ENCODE results near the gene TMEM44. TPM values are rescaled to one million over a fixed set of nuclear protein-coding genes. Genes with fewer than 3 reads are reported as not detected.

The TMEM44 gene
- polyA plus RNA-seq (2012; ENCODE audit: missing spikeins) = 7.3 TPM

GRCh38 chr3:194633349-194634004 lies at the start of gene TMEM44:
TMEM44 (minus strand) TSS chr3:194633419; CDS start chr3:194633215, 204 bp downstream.
- peak; percentile 71 for DNase-seq (ENCODE audit: insufficient read length)
- TF ChIP-seq POLR2A (IDR thresholded peaks at IDR 0.05; ENCODE audit: low read depth, low read length) = peak; percentile 26; the same call in 1 of the 2 replicates
- no peak for TF ChIP-seq POLR2AphosphoS5 (IDR thresholded peaks at IDR 0.05; ENCODE audit: low read depth, low read length)
- no peak for TF ChIP-seq TAF1 (IDR thresholded peaks at IDR 0.05; ENCODE audit: borderline replicate concordance, low read depth, low read length)
- peak; percentile 67 for FAIRE-seq

GRCh38 chr3:194682694-194683310 lies 49.6 kb upstream of the TMEM44 start:
- FAIRE-seq (peak; percentile 97), DNase-seq (ENCODE audit: insufficient read length) (peak; percentile 50)
- TF ChIP-seq POLR2A (IDR thresholded peaks at IDR 0.05; ENCODE audit: low read depth, low read length) (no peak), POLR2AphosphoS5 (IDR thresholded peaks at IDR 0.05; ENCODE audit: low read depth, low read length) (no peak), TAF1 (IDR thresholded peaks at IDR 0.05; ENCODE audit: borderline replicate concordance, low read depth, low read length) (no peak)

GRCh38 chr3:194682189-194682693 lies 49.0 kb upstream of the TMEM44 start:
- DNase-seq (ENCODE audit: insufficient read length) = no peak
- FAIRE-seq = no peak
- TF ChIP-seq POLR2A (IDR thresholded peaks at IDR 0.05; ENCODE audit: low read depth, low read length) (no peak), POLR2AphosphoS5 (IDR thresholded peaks at IDR 0.05; ENCODE audit: low read depth, low read length) (no peak), TAF1 (IDR thresholded peaks at IDR 0.05; ENCODE audit: borderline replicate concordance, low read depth, low read length) (no peak)

- DNase-seq (ENCODE audit: insufficient read length) (no peak), FAIRE-seq (no peak)
- TF ChIP-seq POLR2AphosphoS5 (IDR thresholded peaks at IDR 0.05; ENCODE audit: low read depth, low read length) (no peak), TAF1 (IDR thresholded peaks at IDR 0.05; ENCODE audit: borderline replicate concordance, low read depth, low read length) (no peak), POLR2A (IDR thresholded peaks at IDR 0.05; ENCODE audit: low read depth, low read length) (no peak)
Measured at GRCh38 chr3:194680888-194681615, 47.8 kb upstream of the TMEM44 start.

- TF ChIP-seq POLR2AphosphoS5 (IDR thresholded peaks at IDR 0.05; ENCODE audit: low read depth, low read length) (no peak), POLR2A (IDR thresholded peaks at IDR 0.05; ENCODE audit: low read depth, low read length) (no peak), TAF1 (IDR thresholded peaks at IDR 0.05; ENCODE audit: borderline replicate concordance, low read depth, low read length) (no peak)
- FAIRE-seq = no peak
- no peak for DNase-seq (ENCODE audit: insufficient read length)
Measured at GRCh38 chr3:194676471-194676870, 43.3 kb upstream of the TMEM44 start.

GRCh38 chr3:194675680-194676079 lies 42.5 kb upstream of the TMEM44 start:
- TF ChIP-seq POLR2AphosphoS5 (IDR thresholded peaks at IDR 0.05; ENCODE audit: low read depth, low read length) (no peak), POLR2A (IDR thresholded peaks at IDR 0.05; ENCODE audit: low read depth, low read length) (no peak), TAF1 (IDR thresholded peaks at IDR 0.05; ENCODE audit: borderline replicate concordance, low read depth, low read length) (no peak)
- DNase-seq (ENCODE audit: insufficient read length) (no peak), FAIRE-seq (no peak)

GRCh38 chr3:194675081-194675640 lies 41.9 kb upstream of the TMEM44 start:
- DNase-seq (ENCODE audit: insufficient read length) (no peak), FAIRE-seq (no peak)
- TF ChIP-seq POLR2A (IDR thresholded peaks at IDR 0.05; ENCODE audit: low read depth, low read length) (no peak), TAF1 (IDR thresholded peaks at IDR 0.05; ENCODE audit: borderline replicate concordance, low read depth, low read length) (no peak), POLR2AphosphoS5 (IDR thresholded peaks at IDR 0.05; ENCODE audit: low read depth, low read length) (no peak)

- no peak for TF ChIP-seq POLR2AphosphoS5 (IDR thresholded peaks at IDR 0.05; ENCODE audit: low read depth, low read length)
- TF ChIP-seq TAF1 (IDR thresholded peaks at IDR 0.05; ENCODE audit: borderline replicate concordance, low read depth, low read length) = no peak
- no peak for TF ChIP-seq POLR2A (IDR thresholded peaks at IDR 0.05; ENCODE audit: low read depth, low read length)
- DNase-seq (ENCODE audit: insufficient read length) (no peak), FAIRE-seq (no peak)
Measured at GRCh38 chr3:194673761-194674160, 40.5 kb upstream of the TMEM44 start.

GRCh38 chr3:194672876-194673275 lies 39.7 kb upstream of the TMEM44 start:
- DNase-seq (ENCODE audit: insufficient read length) (no peak), FAIRE-seq (no peak)
- no peak for TF ChIP-seq TAF1 (IDR thresholded peaks at IDR 0.05; ENCODE audit: borderline replicate concordance, low read depth, low read length)
- TF ChIP-seq POLR2A (IDR thresholded peaks at IDR 0.05; ENCODE audit: low read depth, low read length) = no peak
- no peak for TF ChIP-seq POLR2AphosphoS5 (IDR thresholded peaks at IDR 0.05; ENCODE audit: low read depth, low read length)

GRCh38 chr3:194671900-194672808 lies 38.9 kb upstream of the TMEM44 start, which contains the start of gene LSG1:
LSG1 (minus strand) TSS chr3:194672191; CDS start chr3:194672162, 29 bp downstream.
- FAIRE-seq = peak; percentile 95
- DNase-seq (ENCODE audit: insufficient read length) = peak; percentile 68
- peak; percentile 74 for TF ChIP-seq POLR2AphosphoS5 (IDR thresholded peaks at IDR 0.05; ENCODE audit: low read depth, low read length)
- peak; percentile 46; the same call in 1 of the 2 replicates for TF ChIP-seq TAF1 (IDR thresholded peaks at IDR 0.05; ENCODE audit: borderline replicate concordance, low read depth, low read length)
- TF ChIP-seq POLR2A (IDR thresholded peaks at IDR 0.05; ENCODE audit: low read depth, low read length) = peak; percentile 72; the same call in 1 of the 2 replicates

All from GM12892 (cell line).